Measurements from ENCODE around the gene ANTXR1. TPM values are rescaled to one million over a fixed set of nuclear protein-coding genes. Genes with fewer than 3 reads are reported as not detected.

ANTXR1 gene
- total and polyA plus RNA-seq, 2 experiments from 2014 or later, result 128 to 191 TPM

DNA sequence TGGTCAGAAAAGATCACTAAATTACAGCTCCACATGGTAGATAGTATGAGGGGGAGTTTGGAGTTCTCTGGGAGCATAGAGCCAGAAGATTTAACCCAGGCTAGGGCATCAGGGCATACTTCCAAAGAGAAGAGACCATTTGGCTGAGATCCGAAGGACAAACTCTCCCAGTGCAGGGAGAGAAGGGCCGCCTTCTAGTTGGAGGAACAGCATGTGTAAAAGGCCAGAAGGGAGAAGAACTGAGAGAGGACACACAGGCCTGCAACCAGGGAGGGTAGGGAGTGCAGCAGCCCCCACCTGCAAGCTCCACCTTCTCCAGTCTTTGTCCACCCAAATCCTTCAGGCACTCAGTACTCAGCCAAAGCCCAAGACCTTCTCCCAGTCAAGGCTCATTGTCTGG is 192.1 kb downstream of the ANTXR1 start:
- no peak for DNase-seq
- H3K27ac ChIP-seq, result peak overlapping the region; percentile 10; the same call in 1 of the 2 replicates
- H3K36me3 ChIP-seq (ENCODE audit: low read depth), result 0 out of 2 replicates have a peak, but pooled peaks cover 4% of the 10 kb centered on the region
- no peaks in the 10 kb centered on the region for H3K9me2 ChIP-seq (ENCODE audit: insufficient read depth)
- TF ChIP-seq EZH2phosphoT487 (IDR thresholded peaks at IDR 0.05; ENCODE audit: insufficient read depth, low read depth) (no peak), EZH2 (IDR thresholded peaks at IDR 0.05; ENCODE audit: insufficient read depth, poor library complexity, severe bottlenecking) (no peak)
- WGBS, 2 experiments (ENCODE audit: low coverage in 1 of 2, low lambda C conversion rate in 2 of 2, missing lambda C conversion rate in 2 of 2), result 72 to 100% methylated on average over 2 of the region's 2 CpGs
- no peak overlapping the region for H3K4me3 ChIP-seq
- no peaks in the 10 kb centered on the region for H3K79me2 ChIP-seq (ENCODE audit: insufficient read depth)
- H3K4me2 ChIP-seq (ENCODE audit: unreplicated experiment), result no peak overlapping the region
- H3K27me3 ChIP-seq (replicated peaks; ENCODE audit: insufficient read depth), result no peaks in the 10 kb centered on the region
- no peak overlapping the region for H3K9ac ChIP-seq
- peaks cover 23% of the 10 kb centered on the region for H3K4me1 ChIP-seq (ENCODE audit: insufficient read depth)
- H3F3A ChIP-seq (ENCODE audit: insufficient read depth), result peaks cover 16% of the 10 kb centered on the region
- H2AFZ ChIP-seq, result no peak overlapping the region
- H4K20me1 ChIP-seq (ENCODE audit: insufficient read depth), result no peaks in the 10 kb centered on the region
- no peaks in the 10 kb centered on the region for H3K9me3 ChIP-seq (ENCODE audit: low read depth)
- in situ Hi-C loops (cut with MboI), result no loop called here

- Histone ChIP-seq H2AFZ (no peak overlapping the region), H3F3A (ENCODE audit: insufficient read depth) (peaks cover 15% of the 10 kb centered on the region), H3K9me2 (ENCODE audit: insufficient read depth) (no peaks in the 10 kb centered on the region), H3K36me3 (ENCODE audit: low read depth) (0 out of 2 replicates have a peak, but pooled peaks cover 3% of the 10 kb centered on the region), H3K9me3 (ENCODE audit: low read depth) (no peaks in the 10 kb centered on the region), H3K9ac (no peak overlapping the region), H3K4me1 (ENCODE audit: insufficient read depth) (peaks cover 20% of the 10 kb centered on the region), H4K20me1 (ENCODE audit: insufficient read depth) (no peaks in the 10 kb centered on the region), H3K4me2 (ENCODE audit: unreplicated experiment) (no peak overlapping the region), H3K27ac (peak overlapping the region; percentile 10), H3K4me3 (no peak overlapping the region), H3K79me2 (ENCODE audit: insufficient read depth) (no peaks in the 10 kb centered on the region), H3K27me3 (replicated peaks; ENCODE audit: insufficient read depth) (no peaks in the 10 kb centered on the region)
- in situ Hi-C loops (cut with MboI), result no loop called here
- TF ChIP-seq EZH2 (IDR thresholded peaks at IDR 0.05; ENCODE audit: insufficient read depth, poor library complexity, severe bottlenecking) (no peak), EZH2phosphoT487 (IDR thresholded peaks at IDR 0.05; ENCODE audit: insufficient read depth, low read depth) (no peak)
- no peak for DNase-seq
- 80 to 82% methylated on average over 2 of the region's 2 CpGs for WGBS, 2 experiments (ENCODE audit: low coverage in 1 of 2, low lambda C conversion rate in 2 of 2, missing lambda C conversion rate in 2 of 2)
Measured at GRCh38 chr2:69205491-69205890, 192.5 kb downstream of the ANTXR1 start.

GRCh38 chr2:69208023-69208595 is 195.1 kb downstream of the ANTXR1 start:
- Histone ChIP-seq H3K27ac (no peak overlapping the region), H3K4me3 (no peak overlapping the region), H3K79me2 (ENCODE audit: insufficient read depth) (no peaks in the 10 kb centered on the region), H3K4me2 (ENCODE audit: unreplicated experiment) (no peak overlapping the region), H3F3A (ENCODE audit: insufficient read depth) (peaks cover 8% of the 10 kb centered on the region; the same call in 1 of the 2 replicates), H3K27me3 (replicated peaks; ENCODE audit: insufficient read depth) (no peaks in the 10 kb centered on the region), H3K9ac (no peak overlapping the region), H3K36me3 (ENCODE audit: low read depth) (no peaks in the 10 kb centered on the region), H3K4me1 (ENCODE audit: insufficient read depth) (peaks cover 12% of the 10 kb centered on the region), H4K20me1 (ENCODE audit: insufficient read depth) (no peaks in the 10 kb centered on the region), H2AFZ (no peak overlapping the region), H3K9me3 (ENCODE audit: low read depth) (no peaks in the 10 kb centered on the region), H3K9me2 (ENCODE audit: insufficient read depth) (no peaks in the 10 kb centered on the region)
- in situ Hi-C loops (cut with MboI), result no loop called here
- peak; percentile 34 for DNase-seq
- TF ChIP-seq EZH2phosphoT487 (IDR thresholded peaks at IDR 0.05; ENCODE audit: insufficient read depth, low read depth) (no peak), EZH2 (IDR thresholded peaks at IDR 0.05; ENCODE audit: insufficient read depth, poor library complexity, severe bottlenecking) (no peak)
- WGBS, 2 experiments (ENCODE audit: low coverage in 1 of 2, low lambda C conversion rate in 2 of 2, missing lambda C conversion rate in 2 of 2), result 97 to 100% methylated on average over 1 of the region's 1 CpG

DNA sequence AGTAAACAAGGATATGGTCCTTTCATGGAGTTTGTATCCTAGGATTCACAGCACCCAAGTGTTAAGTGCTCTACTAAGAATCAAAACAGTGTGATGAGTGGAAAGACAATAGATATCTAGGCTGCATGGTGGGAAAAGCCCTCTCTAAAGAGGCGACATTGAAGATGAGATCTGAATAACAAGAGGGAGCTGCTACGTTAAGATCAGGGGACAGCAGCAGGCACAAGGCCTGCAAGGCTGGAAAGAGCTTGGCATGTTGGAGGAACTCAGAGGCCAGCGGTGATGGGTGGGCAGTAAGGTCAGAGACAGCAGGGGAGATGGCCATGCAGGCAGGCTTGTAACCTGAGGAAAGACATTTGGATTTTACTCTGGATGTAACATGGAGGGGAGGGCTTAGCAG is 196.5 kb downstream of the ANTXR1 start:
- Histone ChIP-seq H3K36me3 (ENCODE audit: low read depth) (no peaks in the 10 kb centered on the region), H3F3A (ENCODE audit: insufficient read depth) (peaks cover 6% of the 10 kb centered on the region; the same call in 1 of the 2 replicates), H3K4me1 (ENCODE audit: insufficient read depth) (peaks cover 26% of the 10 kb centered on the region), H2AFZ (no peak overlapping the region), H3K4me2 (ENCODE audit: unreplicated experiment) (no peak overlapping the region), H3K9me2 (ENCODE audit: insufficient read depth) (no peaks in the 10 kb centered on the region), H3K27me3 (replicated peaks; ENCODE audit: insufficient read depth) (no peaks in the 10 kb centered on the region), H3K27ac (no peak overlapping the region), H3K79me2 (ENCODE audit: insufficient read depth) (no peaks in the 10 kb centered on the region), H3K4me3 (no peak overlapping the region), H3K9ac (no peak overlapping the region), H4K20me1 (ENCODE audit: insufficient read depth) (no peaks in the 10 kb centered on the region), H3K9me3 (ENCODE audit: low read depth) (no peaks in the 10 kb centered on the region)
- TF ChIP-seq EZH2phosphoT487 (IDR thresholded peaks at IDR 0.05; ENCODE audit: insufficient read depth, low read depth), result no peak
- no peak for TF ChIP-seq EZH2 (IDR thresholded peaks at IDR 0.05; ENCODE audit: insufficient read depth, poor library complexity, severe bottlenecking)
- DNase-seq, result no peak
- 93 to 97% methylated on average over 3 of the region's 3 CpGs for WGBS, 2 experiments (ENCODE audit: low coverage in 1 of 2, low lambda C conversion rate in 2 of 2, missing lambda C conversion rate in 2 of 2)
- in situ Hi-C loops (cut with MboI), result no loop called here
